Motor neuron (in vitro differentiated cells): Measurements from ENCODE around the gene FER. TPM values are rescaled to one million over a fixed set of nuclear protein-coding genes. Genes with fewer than 3 reads are reported as not detected.
A peak's percentile ranks its signal among the peaks of the same experiment; 100 is the strongest.
"Not testable (repeated sequence)": the region's sequence is repeated elsewhere in the genome, so short reads cannot be mapped to it uniquely, and the experiment has no call there.

Experiments used
- ATAC-seq, 8 experiments: fragments of 200-7000 bp; cut with Tn5 transposase; replicated peaks in 6 of 8; 2 replicates each; pipeline ENCODE4 v1.8.0; 2021; ENCODE audit warnings: mild to moderate bottlenecking in 8 of 8, moderate library complexity in 8 of 8
- H3K27ac ChIP-seq, 2 donors: fragments of 250-450 bp; sonication (Bioruptor Pico); 2 replicates each; pipeline ENCODE4 v1.9.0; 2021; ENCODE audit warnings: antibody characterized with exemption in 2 of 2, mild to moderate bottlenecking in 2 of 2, moderate library complexity in 1 of 2
- H3K4me1 ChIP-seq, 2 donors: fragments of 250-450 bp; sonication (Bioruptor Pico); replicated peaks in 1 of 2; 2 replicates each; pipeline ENCODE4 v1.6.1; 2021; ENCODE audit warnings: antibody characterized with exemption in 2 of 2, mild to moderate bottlenecking in 2 of 2, moderate library complexity in 1 of 2
- H3K4me3 ChIP-seq, 5 donors: fragments of 250-450 bp; sonication (Bioruptor Pico); 2 replicates each; pipeline ENCODE4 v1.9.0; 2021; ENCODE audit warnings: antibody characterized with exemption in 5 of 5, mild to moderate bottlenecking in 5 of 5, moderate library complexity in 4 of 5
- WGBS, 10 experiments: fragments of 450-650 bp; shearing (Covaris generic); methylation state at CpG; one replicate each; pipeline ENCODE4 v1.0.0; 2022; 5-methylcytosine and 5-hydroxymethylcytosine counted together
- in situ Hi-C, 9 experiments: fragments of 400-800 bp; cut with MboI; loops; one replicate each; pipeline ENCODE4 v1.15.0; 2021; ENCODE audit warnings: low sequenced_read_pairs in 9 of 9, low pct_unique_long_range_greater_than_20kb in 2 of 9; ENCODE audit not compliant: unreplicated experiment in 9 of 9
- total RNA-seq, 8 experiments: library from RNA; unstranded; fragments of 300-600 nt; gene quantifications; 2 replicates each; pipeline versions ENCODE4 v1.2.3 to v1.2.4, GENCODE V29; 2022

Gene FER
- total RNA-seq, 8 experiments from 2014 or later = 10.9 to 77.9 (median 24.1) TPM

GRCh38 chr5:109025729-109026128, 278.0 kb downstream of the FER start:
- in situ Hi-C loops, H3K27ac ChIP-seq, H3K4me1 ChIP-seq, ATAC-seq, H3K4me3 ChIP-seq: not testable (repeated sequence)
- WGBS, 10 experiments = 0 to 100% (median 45%) methylated on average over 1 of the region's 1 CpG; no CpG with 5 or more reads in 6 of the 10 experiments

GRCh38 chr5:109027983-109028607, 280.4 kb downstream of the FER start:
- no peak for ATAC-seq
- Histone ChIP-seq H3K4me3 (no peak overlapping the region), H3K27ac (no peak overlapping the region), H3K4me1 (no peaks in the 10 kb centered on the region)
- in situ Hi-C loops = no loop called here
- 58 to 100% (median 100%) methylated on average over 1 of the region's 1 CpG; no CpG with 5 or more reads in 3 of the 10 experiments for WGBS, 10 experiments

- Histone ChIP-seq H3K4me3 (no peak overlapping the region), H3K4me1 (no peaks in the 10 kb centered on the region), H3K27ac (no peak overlapping the region)
- no peak for ATAC-seq
- 83 to 100% (median 95%) methylated on average over 1 to 2 of the region's 2 CpGs for WGBS, 10 experiments
- in situ Hi-C loops = no loop called here
These were observed 281.1 kb downstream of the FER start for GRCh38 chr5:109028608-109029299.

DNA sequence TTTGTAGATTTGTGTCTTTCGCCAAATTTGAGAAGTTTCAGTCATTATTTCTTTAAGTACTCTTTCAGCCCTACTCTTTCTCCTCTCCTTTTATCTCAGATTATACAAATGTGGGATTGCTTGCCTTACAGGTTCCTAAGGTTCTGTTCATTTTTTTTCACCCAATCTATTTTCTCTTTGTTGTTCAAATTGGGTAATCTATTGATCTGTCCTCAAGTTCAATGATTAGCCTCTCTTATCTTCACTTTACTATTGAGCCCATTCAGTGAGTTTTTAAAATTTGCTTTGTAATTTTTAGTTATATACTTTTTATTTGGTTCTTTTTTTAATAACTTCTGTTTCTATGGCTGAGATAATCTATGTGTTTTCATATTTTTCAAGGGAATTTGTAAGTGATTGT, 282.1 kb downstream of the FER start:
- H3K4me1 ChIP-seq = peaks cover 4% of the 10 kb centered on the region in 2 donors
- 91 to 100% (median 100%) methylated on average over 1 of the region's 1 CpG; no CpG with 5 or more reads in 2 of the 10 experiments for WGBS, 10 experiments
- ATAC-seq = no peak
- H3K4me3 ChIP-seq = no peak overlapping the region
- no peak overlapping the region for H3K27ac ChIP-seq
- in situ Hi-C loops = no loop called here

DNA sequence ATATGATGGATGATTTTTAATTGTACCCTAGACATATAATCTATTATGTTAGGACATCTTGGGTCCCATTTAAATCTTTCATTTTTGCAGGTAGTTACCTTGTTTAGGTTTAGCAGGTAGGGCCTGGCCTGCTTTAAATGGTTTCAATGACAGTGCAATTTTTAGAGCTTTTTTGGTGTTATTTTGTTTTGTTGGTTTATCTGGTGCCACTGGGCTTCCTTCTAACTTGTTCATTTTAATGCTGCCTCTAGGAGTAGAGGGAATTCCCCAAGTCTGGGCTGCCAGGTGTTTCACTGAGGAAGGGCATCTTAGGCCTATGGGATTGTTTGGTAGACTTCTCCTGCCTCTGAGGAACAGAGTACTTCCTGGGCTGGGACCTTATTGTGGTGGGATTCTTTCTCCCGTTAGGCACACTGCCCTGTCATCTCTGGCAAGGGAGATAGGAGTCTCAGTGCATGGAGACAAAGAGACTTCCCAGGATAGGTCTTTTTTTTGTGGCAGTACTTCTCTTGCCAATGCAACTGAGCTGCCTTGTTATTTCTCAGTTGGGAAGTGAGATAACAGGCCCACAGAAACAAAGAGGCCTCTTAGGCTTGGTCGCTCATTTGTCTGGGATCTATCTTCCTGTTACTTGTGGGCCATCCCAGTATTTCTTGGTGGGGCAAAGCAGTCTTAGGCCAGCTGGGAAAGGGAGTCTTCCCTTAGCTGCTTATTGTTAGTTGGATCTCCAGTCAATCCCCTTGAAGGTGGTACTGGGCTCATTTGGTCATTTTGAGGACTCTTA, 282.9 kb downstream of the FER start:
- 89 to 100% methylated on average over 1 of the region's 2 CpGs; no CpG with 5 or more reads in 8 of the 10 experiments for WGBS, 10 experiments
- no peak for ATAC-seq
- in situ Hi-C loops = no loop called here
- Histone ChIP-seq H3K4me3 (no peak overlapping the region), H3K4me1 (peaks cover 4 to 5% of the 10 kb centered on the region in 2 donors), H3K27ac (no peak overlapping the region)

DNA sequence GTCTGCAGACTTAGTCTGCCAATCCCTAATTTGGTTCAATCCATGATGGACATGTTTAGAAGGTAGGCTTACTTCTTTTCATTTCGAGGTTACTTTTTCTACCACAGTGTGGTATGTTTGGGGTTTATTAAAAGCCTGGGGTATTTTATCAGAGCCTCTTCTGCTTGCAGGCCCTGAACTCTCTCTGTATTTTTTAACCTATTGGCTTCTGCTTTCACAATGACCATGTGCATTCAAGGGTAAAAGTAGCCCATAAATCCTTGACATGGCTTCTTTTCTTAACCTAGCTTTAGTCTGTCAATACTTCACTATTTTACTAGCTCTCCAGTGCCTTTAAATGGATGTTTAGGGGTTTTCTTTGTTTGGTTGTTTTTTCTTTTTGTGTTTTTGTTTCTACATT, 286.6 kb downstream of the FER start:
- Histone ChIP-seq H3K4me3 (no peak overlapping the region), H3K27ac (peak overlapping the region in 1 of 2 donors; percentile 20), H3K4me1 (peaks cover 4 to 5% of the 10 kb centered on the region in 2 donors)
- WGBS, 10 experiments = 0 to 100% (median 59%) methylated on average over 1 of the region's 1 CpG; no CpG with 5 or more reads in 2 of the 10 experiments
- in situ Hi-C loops = no loop called here
- peak in 2 of 8 experiments; percentile 31 to 35 for ATAC-seq

- no peak for ATAC-seq
- 52 to 100% (median 93%) methylated on average over 2 to 4 of the region's 4 CpGs; no CpG with 5 or more reads in 1 of the 10 experiments for WGBS, 10 experiments
- Histone ChIP-seq H3K4me1 (peaks cover 4 to 5% of the 10 kb centered on the region in 2 donors), H3K4me3 (no peak overlapping the region), H3K27ac (no peak overlapping the region)
- in situ Hi-C loops = no loop called here
These were observed 287.7 kb downstream of the FER start for GRCh38 chr5:109035436-109035835.

GRCh38 chr5:109038209-109038840, 290.6 kb downstream of the FER start:
- 73 to 100% (median 98%) methylated on average over 1 to 2 of the region's 2 CpGs for WGBS, 10 experiments
- ATAC-seq = no peak
- peaks cover 4 to 5% of the 10 kb centered on the region in 2 donors for H3K4me1 ChIP-seq
- no peak overlapping the region for H3K4me3 ChIP-seq
- H3K27ac ChIP-seq = no peak overlapping the region
- in situ Hi-C loops = no loop called here

DNA sequence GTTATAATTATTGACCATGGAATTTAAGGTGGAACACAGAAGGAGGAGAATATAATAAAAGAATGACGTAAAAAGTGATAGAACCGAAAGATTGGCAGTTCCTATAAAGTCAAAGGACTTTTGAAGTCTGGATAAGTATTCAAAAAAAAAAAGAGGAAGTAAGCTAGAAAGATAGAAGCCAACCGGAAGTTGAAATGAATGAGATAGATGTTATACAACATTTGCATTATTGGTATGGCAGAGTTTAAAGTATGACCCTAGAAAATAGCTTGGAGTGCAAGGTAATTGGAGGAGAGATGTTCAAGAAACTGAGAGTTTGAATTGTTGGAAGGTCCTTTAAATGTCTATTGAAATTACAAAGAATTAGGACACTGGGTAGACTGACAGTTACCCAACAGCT, 293.6 kb downstream of the FER start:
- 88 to 100% (median 96%) methylated on average over 1 to 3 of the region's 3 CpGs for WGBS, 10 experiments

GRCh38 chr5:109045710-109046109, 298.0 kb downstream of the FER start:
- WGBS, 10 experiments = 0 to 100% (median 70%) methylated on average over 1 to 2 of the region's 2 CpGs; no CpG with 5 or more reads in 1 of the 10 experiments
- no peak overlapping the region for H3K27ac ChIP-seq
- no peak overlapping the region for H3K4me3 ChIP-seq
- no peaks in the 10 kb centered on the region for H3K4me1 ChIP-seq
- in situ Hi-C loops = no loop called here
- ATAC-seq = peak in 2 of 8 experiments; percentile 40 to 60

More for the DNA sequence above, 293.6 kb downstream of the FER start:
- Histone ChIP-seq H3K4me3 (no peak overlapping the region), H3K27ac (no peak overlapping the region), H3K4me1 (no peaks in the 10 kb centered on the region)
- in situ Hi-C loops = no loop called here
- no peak for ATAC-seq

- no peak for ATAC-seq
- Histone ChIP-seq H3K27ac (no peak overlapping the region), H3K4me1 (no peaks in the 10 kb centered on the region), H3K4me3 (no peak overlapping the region)
- in situ Hi-C loops = no loop called here
- WGBS, 10 experiments = 57 to 100% (median 84%) methylated on average over 1 of the region's 1 CpG; no CpG with 5 or more reads in 6 of the 10 experiments
These were observed 301.9 kb downstream of the FER start for GRCh38 chr5:109049565-109049964.

DNA sequence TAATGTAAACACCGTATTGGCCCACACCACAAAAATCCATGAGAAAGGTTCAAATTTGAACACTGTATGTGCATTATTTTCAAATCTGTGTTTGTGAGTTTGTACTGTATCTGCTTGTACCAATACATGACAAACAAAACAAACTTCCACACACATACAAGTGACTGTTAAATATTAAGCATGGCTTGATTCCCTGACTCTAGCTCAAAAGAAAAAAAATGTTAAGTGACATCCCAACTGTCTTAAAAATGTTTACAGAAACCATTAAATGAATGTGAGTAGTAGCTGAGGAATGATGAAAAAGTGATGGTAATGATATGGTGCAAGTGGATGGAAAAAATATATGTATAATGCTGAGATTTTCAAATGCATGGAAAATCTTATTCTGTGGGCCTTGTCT, 302.6 kb downstream of the FER start:
- H3K27ac ChIP-seq, ATAC-seq, H3K4me1 ChIP-seq, H3K4me3 ChIP-seq, in situ Hi-C loops: not testable (repeated sequence)
- 57 to 100% (median 86%) methylated on average over 1 of the region's 1 CpG; no CpG with 5 or more reads in 2 of the 10 experiments for WGBS, 10 experiments
